Nucleus accumbens (tissue), 56 donors: Measurements from ENCODE around the gene CCDC154.

Source experiments
- DNase-seq, 56 donors: peaks; one replicate each; lab custom pipeline; 2025; lab: John Stamatoyannopoulos, UW

Gene CCDC154

GRCh38 chr16:1427473-1428461 is 16.6 kb downstream of the CCDC154 start:
- no peak for DNase-seq

GRCh38 chr16:1426734-1427471 is 17.5 kb downstream of the CCDC154 start:
- no peak for DNase-seq

DNA sequence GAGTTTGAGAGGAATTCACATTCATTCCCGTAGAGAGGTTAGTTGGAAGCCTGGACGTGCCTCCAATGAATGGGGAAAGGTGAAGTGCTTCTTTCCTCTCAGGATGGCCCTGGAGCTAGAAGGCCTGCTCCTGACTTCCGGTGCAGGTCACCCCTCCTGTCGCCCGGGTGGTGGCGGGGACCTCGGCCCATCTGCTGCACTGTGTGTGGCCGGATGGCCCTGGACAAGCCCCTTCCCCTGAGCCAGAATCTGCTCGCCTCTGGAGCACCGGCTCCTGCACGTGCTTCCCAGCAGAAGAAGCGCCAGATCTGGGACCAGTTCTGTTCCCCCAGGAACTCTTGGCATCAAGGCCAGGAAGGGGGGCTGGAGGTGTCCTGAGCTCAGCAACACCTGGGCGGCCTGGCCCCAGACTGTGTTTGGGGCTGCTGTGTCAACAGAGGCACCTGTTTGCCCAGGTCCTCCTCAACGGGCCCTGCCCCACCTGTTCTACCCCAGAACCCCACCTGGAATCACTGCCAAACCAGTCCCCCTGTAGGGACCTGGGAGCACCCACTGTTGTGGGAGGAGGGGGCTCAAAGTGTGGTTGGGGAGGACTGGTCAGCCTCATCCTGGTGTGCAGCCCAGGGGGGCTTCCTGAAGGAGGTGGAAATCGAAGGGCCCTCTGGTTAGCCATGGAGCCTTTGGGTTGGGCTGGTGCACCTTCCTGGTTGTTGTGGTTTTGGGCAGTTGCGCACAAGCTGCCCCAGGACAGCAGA is 18.6 kb downstream of the CCDC154 start:
- no peak for DNase-seq

DNA sequence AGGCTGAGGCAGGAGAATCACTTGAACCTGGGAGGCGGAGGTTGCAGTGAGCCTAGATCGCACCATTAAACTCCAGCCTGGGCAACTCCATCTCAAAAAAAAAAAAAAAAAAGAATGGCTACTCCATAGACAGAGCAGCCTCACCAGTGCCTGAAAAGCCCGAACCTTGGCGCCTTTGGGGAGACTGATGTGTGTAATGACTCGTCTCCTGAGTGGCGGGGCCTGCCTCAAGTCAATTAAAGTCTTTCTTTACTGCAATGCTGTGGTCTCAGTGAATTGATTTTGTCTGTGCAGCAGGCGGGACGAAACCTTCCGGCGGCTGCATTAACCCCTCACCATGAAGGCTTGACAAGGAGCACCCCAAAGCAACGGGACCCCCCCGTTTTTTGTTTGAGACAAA is 20.3 kb downstream of the CCDC154 start:
- no peak for DNase-seq

GRCh38 chr16:1422076-1422475 is 22.3 kb downstream of the CCDC154 start:
- no peak for DNase-seq

GRCh38 chr16:1420111-1420539 is 24.2 kb downstream of the CCDC154 start:
- DNase-seq = no peak

- no peak for DNase-seq
These were observed 27.8 kb downstream of the CCDC154 start for GRCh38 chr16:1416521-1416941.

DNA sequence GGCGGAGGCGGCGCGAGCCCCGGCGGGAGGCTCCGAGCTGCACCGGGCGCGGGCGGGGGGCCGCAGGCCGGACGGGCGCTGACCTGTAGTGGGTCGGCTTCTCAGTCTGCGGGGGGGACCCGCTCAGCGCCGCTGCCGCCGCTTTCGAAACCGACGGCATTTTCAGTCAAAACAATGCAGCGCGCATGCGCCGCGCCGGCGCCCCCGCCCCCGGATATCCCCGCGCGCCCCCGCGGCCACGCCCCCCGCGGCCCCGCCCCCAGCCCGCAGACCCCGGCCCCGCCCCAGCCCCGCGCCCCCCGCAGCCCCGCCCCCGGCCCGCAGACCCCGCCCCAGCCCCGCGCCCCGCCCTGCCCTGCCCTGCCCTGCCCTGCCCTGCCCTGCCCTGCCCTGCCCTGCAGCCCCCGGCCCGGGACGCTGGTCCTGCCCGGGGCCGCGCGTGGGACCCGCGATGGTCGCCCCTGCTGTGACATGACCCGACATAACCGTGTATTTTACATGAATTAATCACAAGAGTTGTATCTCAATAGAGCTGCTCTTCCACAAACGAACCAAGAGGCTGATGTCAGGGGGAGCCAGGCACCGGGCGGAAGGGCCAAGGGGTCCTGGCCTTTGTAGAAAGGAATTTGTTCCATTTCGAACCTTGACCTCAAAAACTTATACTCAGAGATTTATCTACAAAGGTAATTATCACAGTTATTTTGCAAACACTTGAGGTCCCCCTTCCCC is 29.7 kb downstream of the CCDC154 start, which contains the start of gene UNKL:
Gene UNKL (minus strand): TSS at position 173 of the 729 bp plus-strand sequence. CDS start 13 bp downstream, at position 160.
- DNase-seq = peak in 46 of 56 donors; percentile 1 to 78 (median 40)

GRCh38 chr16:1413684-1414531 is 30.4 kb downstream of the CCDC154 start:
- DNase-seq = peak in 18 of 56 donors; percentile 1 to 61 (median 16)

DNA sequence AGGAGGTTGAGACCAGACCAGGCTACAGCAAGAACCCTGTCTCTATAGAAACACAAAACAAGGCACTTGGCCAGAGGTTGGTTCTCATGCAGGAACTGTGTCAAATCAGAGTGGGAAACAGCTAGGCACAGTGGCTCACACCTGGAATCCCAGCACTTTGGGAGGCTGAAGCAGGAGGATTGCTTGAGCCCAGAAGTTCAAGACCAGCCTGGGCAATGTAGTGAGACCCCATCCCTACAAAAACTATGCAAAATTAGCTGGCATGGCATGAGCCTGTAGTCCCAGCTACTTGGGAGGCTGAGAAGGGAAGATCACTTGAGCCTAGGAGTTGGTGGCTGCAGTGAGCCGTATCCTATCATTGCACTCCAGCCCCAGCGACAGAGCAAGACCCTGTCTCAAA is 31.5 kb downstream of the CCDC154 start:
- DNase-seq = no peak

GRCh38 chr16:1408171-1408837 is 36.1 kb downstream of the CCDC154 start:
- DNase-seq = peak; percentile 44 to 99 (median 92)

DNA sequence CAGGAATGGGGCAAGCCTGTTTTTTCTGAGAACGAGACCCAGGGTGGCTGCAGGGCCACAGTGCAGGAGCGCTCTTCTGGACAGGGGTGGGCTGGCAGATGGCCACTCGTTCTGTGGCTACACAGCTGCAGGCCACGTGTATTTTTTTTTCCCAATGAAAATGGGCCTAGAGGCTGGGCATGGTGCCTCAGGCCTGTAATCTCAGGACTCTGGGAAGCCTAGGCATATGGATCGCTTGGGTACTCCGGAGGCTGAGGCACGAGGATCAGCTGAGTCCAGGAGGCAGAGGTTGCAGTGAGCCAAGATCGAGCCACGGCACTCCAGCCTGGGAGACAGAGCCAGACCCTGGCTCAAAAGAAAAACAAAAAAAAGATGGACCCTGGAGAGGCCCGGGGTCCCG is 36.6 kb downstream of the CCDC154 start:
- DNase-seq = peak in 8 of 56 donors; percentile 12 to 39 (median 36)

DNA sequence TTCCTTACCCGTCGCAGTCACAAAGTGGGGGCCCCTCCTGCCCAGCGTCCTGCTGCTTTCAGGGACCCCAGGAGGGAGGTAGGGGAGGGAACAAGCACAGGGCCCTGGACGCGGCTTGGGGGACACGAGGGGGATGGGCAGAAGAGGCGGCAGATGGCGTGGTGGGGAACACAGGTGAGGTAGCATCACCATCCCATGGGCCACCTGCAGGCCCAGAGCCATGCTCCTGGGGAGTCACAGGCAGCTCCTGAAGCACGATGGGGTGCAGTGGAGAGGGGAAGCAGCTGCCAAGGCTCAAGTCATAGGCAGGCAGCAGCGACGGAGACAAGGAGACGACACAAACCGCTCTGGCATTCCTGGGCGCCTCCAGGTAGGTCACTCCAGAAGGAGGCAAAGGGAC is 40.6 kb downstream of the CCDC154 start:
- no peak for DNase-seq

DNA sequence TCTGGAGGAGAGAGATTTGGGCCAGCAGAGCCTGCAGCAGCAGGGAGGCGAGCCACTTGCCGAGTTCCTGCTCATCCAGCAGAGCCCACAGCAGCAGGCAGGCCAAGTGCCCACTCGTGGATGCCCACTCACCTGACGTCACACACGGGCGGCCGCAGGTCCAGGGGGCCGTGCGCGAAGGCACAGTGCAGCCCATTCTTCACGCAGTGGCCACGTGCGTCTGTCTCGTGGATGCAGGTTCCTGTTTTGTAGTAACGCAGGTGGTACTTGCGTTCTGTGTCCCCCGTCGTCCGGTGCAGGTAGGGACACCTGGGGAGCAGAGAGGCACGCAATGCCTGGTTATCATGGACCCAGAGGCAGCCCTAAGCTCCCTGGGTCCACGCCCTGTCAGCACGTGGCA is 41.3 kb downstream of the CCDC154 start:
- DNase-seq = no peak

DNA sequence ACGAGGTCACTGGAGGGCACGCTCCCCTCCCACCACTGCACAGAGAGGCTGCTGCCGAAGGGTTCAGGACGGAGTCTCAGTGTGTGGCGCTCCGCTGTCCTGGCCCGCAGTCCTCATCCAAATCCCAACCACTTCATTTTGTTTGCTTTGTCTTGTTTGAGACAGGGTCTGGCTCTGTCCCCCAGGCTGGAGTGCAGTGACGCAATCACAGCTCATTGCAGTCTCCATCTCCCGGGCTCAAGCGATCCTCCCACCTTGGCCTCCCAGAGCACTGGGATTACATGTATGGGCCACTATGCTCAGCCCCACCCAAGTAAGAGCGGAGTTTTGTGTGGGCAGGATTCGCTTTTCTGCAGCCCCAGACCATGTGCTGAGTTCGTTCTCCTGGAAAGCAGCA is 42.6 kb downstream of the CCDC154 start:
- no peak for DNase-seq

- no peak for DNase-seq
These were observed 43.1 kb downstream of the CCDC154 start for GRCh38 chr16:1401061-1401757.

DNA sequence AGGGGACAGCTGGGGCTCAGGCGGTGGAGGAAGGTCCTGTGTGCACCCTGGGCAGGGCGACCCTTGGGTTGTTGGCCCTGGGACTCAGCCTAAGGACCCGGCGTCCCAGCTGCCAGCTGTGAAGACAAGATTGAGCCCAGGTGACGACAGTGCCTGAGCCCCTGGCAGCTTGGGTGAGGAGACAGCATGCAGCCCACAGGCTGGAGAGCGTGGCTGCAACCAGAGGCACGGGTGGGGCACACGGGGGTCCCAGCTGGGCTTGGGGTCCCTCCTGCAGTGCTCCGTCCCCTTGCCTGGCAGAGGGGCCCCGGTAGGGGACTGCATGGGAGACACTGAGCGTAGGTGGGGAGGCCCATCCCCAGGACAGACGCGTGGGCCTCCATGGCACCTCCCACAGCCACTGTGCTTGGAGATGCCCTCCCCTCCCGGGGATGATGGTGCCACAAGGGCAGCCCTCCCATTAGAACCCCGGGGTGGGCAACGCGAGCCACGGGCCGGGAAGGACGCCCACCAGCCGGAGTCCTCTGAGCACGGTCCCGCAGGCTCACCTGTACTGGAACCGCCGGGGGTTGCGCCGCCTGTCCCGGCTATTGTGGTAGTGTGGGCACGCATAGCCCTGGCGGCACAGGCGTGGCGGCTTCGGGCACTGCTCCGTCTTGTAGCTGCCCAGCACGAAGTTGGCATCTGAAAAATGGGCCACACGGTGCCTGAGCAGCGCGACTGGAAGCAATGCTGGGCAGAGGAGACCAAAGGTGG is 45.4 kb downstream of the CCDC154 start:
- DNase-seq = no peak
